IMR-90 (cell line): ENCODE data around the gene WNK3. TPM values are rescaled to one million over a fixed set of nuclear protein-coding genes. Genes with fewer than 3 reads are reported as not detected.

Source experiments
- ATAC-seq: fragments of 200-7000 bp; cut with Tn5 transposase; 2 replicates; pipeline ENCODE4 v1.9.1; 2020; ENCODE audit warnings: low read depth, mild to moderate bottlenecking, moderate library complexity
- BruUV-seq: library from RNA; stranded (reverse); fragments of 400-500 nt; replicated peaks from 2 replicates; lab custom pipeline; 2021; lab: Mats Ljungman, UMichigan
- CTCF ChIA-PET: fragments of 300-600 bp; formaldehyde crosslinking; extraction: SDS; loops from one replicate; lab custom pipeline; 2021; ENCODE audit warnings: antibody characterized with exemption; lab: Yijun Ruan, JAX
- POLR2A ChIA-PET: fragments of 300-600 bp; sonication (Branson Sonifier 250); formaldehyde crosslinking; loops from one replicate; lab custom pipeline; 2022; ENCODE audit warnings: antibody characterized with exemption; ENCODE audit not compliant: unreplicated experiment; lab: Charles Lee
- DNase-seq: peaks from one replicate; pipeline ENCODE4 v3.0.0; 2013
- H2AFZ ChIP-seq: replicated peaks from 2 replicates; pipeline ENCODE3; 2013; ENCODE audit warnings: low read length, mild to moderate bottlenecking; ENCODE audit not compliant: poor library complexity
- H2AK5ac ChIP-seq: 2 replicates; pipeline ENCODE4 v1.6.1; 2013; ENCODE audit warnings: low read depth, low read length, inconsistent platforms
- H2AK9ac ChIP-seq: replicated peaks from 2 replicates; pipeline ENCODE3; 2013; ENCODE audit warnings: mild to moderate bottlenecking, low read depth, low read length, moderate library complexity; ENCODE audit not compliant: poor library complexity
- H2BK120ac ChIP-seq: 2 replicates; pipeline ENCODE4 v1.6.1; 2013; ENCODE audit warnings: low read depth, low read length, inconsistent platforms
- H2BK15ac ChIP-seq: 3 replicates; pipeline ENCODE4 v1.6.1; 2013; ENCODE audit warnings: low read depth, low read length, inconsistent platforms
- H2BK20ac ChIP-seq: 2 replicates; pipeline ENCODE4 v1.6.1; 2013; ENCODE audit warnings: low read depth, mild to moderate bottlenecking, inconsistent platforms, low read length, moderate library complexity
- H2BK5ac ChIP-seq: 2 replicates; pipeline ENCODE4 v1.6.1; 2013; ENCODE audit warnings: mild to moderate bottlenecking, low read depth, low read length, inconsistent platforms; ENCODE audit not compliant: poor library complexity, severe bottlenecking
- H3K14ac ChIP-seq: replicated peaks from 2 replicates; pipeline ENCODE4 v1.6.1; 2013; ENCODE audit warnings: low read depth, low read length, inconsistent platforms
- H3K18ac ChIP-seq: 2 replicates; pipeline ENCODE4 v1.6.1; 2013; ENCODE audit warnings: low read depth, low read length, control low read depth
- H3K23ac ChIP-seq: 2 replicates; pipeline ENCODE4 v1.6.1; 2013; ENCODE audit warnings: low read depth, low read length, inconsistent platforms
- H3K27ac ChIP-seq: 2 replicates; pipeline ENCODE4 v1.5.1; 2013; ENCODE audit warnings: mild to moderate bottlenecking, control low read depth, low read length; ENCODE audit not compliant: insufficient read depth
- H3K27me3 ChIP-seq: 2 replicates; pipeline ENCODE4 v1.6.1; 2013; ENCODE audit warnings: low read length; ENCODE audit not compliant: control insufficient read depth, insufficient read depth
- H3K36me3 ChIP-seq: 2 replicates; pipeline ENCODE4 v1.6.1; 2013; ENCODE audit warnings: low read length, mixed read lengths; ENCODE audit not compliant: control insufficient read depth, insufficient read depth
- H3K4ac ChIP-seq: 2 replicates; pipeline ENCODE4 v1.6.1; 2013; ENCODE audit warnings: low read depth, low read length, inconsistent platforms
- H3K4me1 ChIP-seq: 2 replicates; pipeline ENCODE4 v1.6.1; 2013; ENCODE audit warnings: low read length, mixed read lengths; ENCODE audit not compliant: control insufficient read depth, insufficient read depth
- H3K4me2 ChIP-seq: 2 replicates; pipeline ENCODE4 v1.6.1; 2013; ENCODE audit warnings: low read depth, mild to moderate bottlenecking, control low read depth, low read length, moderate library complexity
- H3K4me3 ChIP-seq: 2 replicates; pipeline ENCODE4 v1.5.1; 2013; ENCODE audit warnings: low read depth, mild to moderate bottlenecking, control low read depth, low read length, moderate library complexity; ENCODE audit not compliant: insufficient read depth
- H3K56ac ChIP-seq: 2 replicates; pipeline ENCODE4 v1.6.1; 2013; ENCODE audit warnings: low read length, inconsistent platforms; ENCODE audit not compliant: insufficient read depth; ENCODE audit errors: extremely low read depth
- H3K79me1 ChIP-seq, 2 experiments: 2 replicates each; pipeline ENCODE4 v1.6.1; 2013; ENCODE audit warnings: low read length in 2 of 2, inconsistent platforms in 1 of 2, low read depth in 1 of 2
- H3K9ac ChIP-seq: 2 replicates; pipeline ENCODE4 v1.6.1; 2013; ENCODE audit warnings: low read depth, low read length, control low read depth
- H3K9me1 ChIP-seq: 2 replicates; pipeline ENCODE4 v1.6.1; 2013; ENCODE audit warnings: low read length, inconsistent platforms; ENCODE audit not compliant: insufficient read depth
- H3K9me3 ChIP-seq: 2 replicates; pipeline ENCODE4 v1.6.1; 2013; ENCODE audit warnings: low read length; ENCODE audit not compliant: control insufficient read depth, insufficient read depth
- H4K20me1 ChIP-seq: 2 replicates; pipeline ENCODE4 v1.6.1; 2013; ENCODE audit warnings: low read length, inconsistent platforms; ENCODE audit not compliant: insufficient read depth
- H4K5ac ChIP-seq: 2 replicates; pipeline ENCODE4 v1.6.1; 2013; ENCODE audit warnings: mild to moderate bottlenecking, low read depth, low read length, control low read depth
- H4K8ac ChIP-seq, 2 experiments: 2 replicates each; pipeline ENCODE4 v1.6.1; 2013; ENCODE audit warnings: low read depth in 2 of 2, low read length in 2 of 2, control low read depth in 1 of 2, inconsistent platforms in 1 of 2
- H4K91ac ChIP-seq: 2 replicates; pipeline ENCODE4 v1.6.1; 2013; ENCODE audit warnings: low read depth, low read length, inconsistent platforms; ENCODE audit not compliant: insufficient read depth
- MAZ ChIP-seq: IDR thresholded peaks from 2 replicates; pipeline ENCODE4 v1.6.1; 2012; ENCODE audit warnings: low read depth, mild to moderate bottlenecking, low read length, improper control_type of control experiment, moderate library complexity, borderline replicate concordance
- WGBS, 2 experiments: methylation state at CpG; one replicate each; pipeline versions ENCODE4 v1.1.5 to v1.1.7; 2013; ENCODE audit warnings: missing lambda C conversion rate in 2 of 2; ENCODE audit not compliant: insufficient read length in 1 of 2; ENCODE audit errors: extremely low coverage in 2 of 2; 5-methylcytosine and 5-hydroxymethylcytosine counted together
- dilution Hi-C: fragments of 300-500 bp; cut with HindIII; formaldehyde crosslinking; loops from one replicate; pipeline ENCODE4 v1.14.3; 2018; ENCODE audit warnings: low sequenced_read_pairs; ENCODE audit not compliant: unreplicated experiment
- in situ Hi-C: fragments of 300-500 bp; cut with MboI; formaldehyde crosslinking; loops from 3 replicates; pipeline ENCODE4 v1.14.3; 2019; ENCODE audit warnings: low sequenced_read_pairs, inconsistent platforms, mixed read lengths
- intact Hi-C: fragments of 100-400 bp; cut with micrococcal nuclease; formaldehyde crosslinking; loops from 2 replicates; pipeline ENCODE4 v1.10.0; 2022
- polyA plus RNA-seq, 3 experiments: library from polyadenylated mRNA; depleted of rRNA; stranded (reverse); fragments of >200 nt; gene quantifications; 2 replicates each; pipeline ENCODE4 v1.2.3, GENCODE V29; 2012; ENCODE audit warnings: low replicate concordance in 1 of 3
- total RNA-seq: library from RNA; depleted of rRNA; stranded (reverse); fragments of >200 nt; gene quantifications from 2 replicates; pipeline ENCODE4 v1.2.3, GENCODE V29; 2012

The WNK3 gene
- total and polyA plus RNA-seq, 2 of the 4 experiments (the other 2 are of a cell fraction) = 0.15 to 1.4 TPM

- no peaks in the 10 kb centered on the region for H3K9me3 ChIP-seq
- intact Hi-C loops (no loop called here), dilution Hi-C loops (no loop called here), in situ Hi-C loops (no loop called here)
- no peak overlapping the region for H2BK20ac ChIP-seq
- H3K36me3 ChIP-seq = no peaks in the 10 kb centered on the region
- H3K18ac ChIP-seq = no peak overlapping the region
- H3K56ac ChIP-seq = no peak overlapping the region
- no peak overlapping the region for H3K4me2 ChIP-seq
- no peak overlapping the region for H3K23ac ChIP-seq
- ATAC-seq (no peak), DNase-seq (no peak)
- no peaks in the 10 kb centered on the region for H3K9me1 ChIP-seq
- no peak overlapping the region for H4K8ac ChIP-seq
- no peak overlapping the region for H2AK5ac ChIP-seq
- no peak overlapping the region for H3K14ac ChIP-seq
- H4K5ac ChIP-seq = no peak overlapping the region
- CTCF ChIA-PET = no interaction called here
- no peaks in the 10 kb centered on the region for H4K20me1 ChIP-seq
- H2AK9ac ChIP-seq = no peak overlapping the region
- H4K91ac ChIP-seq = no peak overlapping the region
- H3K27me3 ChIP-seq = peaks cover 4% of the 10 kb centered on the region
- no peak for TF ChIP-seq MAZ
- H3K4me1 ChIP-seq = no peaks in the 10 kb centered on the region
- no TSS peak for BruUV-seq
- H3K4ac ChIP-seq = no peak overlapping the region
- no peaks in the 10 kb centered on the region for H3K79me1 ChIP-seq
- H2BK120ac ChIP-seq = no peak overlapping the region
- no peak overlapping the region for H3K27ac ChIP-seq
- no peak overlapping the region for H3K4me3 ChIP-seq
- no CpG with 5 or more reads among the region's 2 CpGs for WGBS, 2 experiments
- H3K9ac ChIP-seq = no peak overlapping the region
- no peak overlapping the region for H2BK5ac ChIP-seq
- no peak overlapping the region for H2BK15ac ChIP-seq
- POLR2A ChIA-PET = no interaction called here
- no peak overlapping the region for H2AFZ ChIP-seq
Measured at GRCh38 chrX:54291758-54292157, 66.1 kb downstream of the WNK3 start.
